Common myeloid progenitor, CD34-positive (primary cell): ENCODE results near the gene AP1M1.

Source experiments
- CTCF ChIA-PET: fragments of 350-600 bp; sonication (Branson Sonifier 250); formaldehyde crosslinking; loops from one replicate; lab custom pipeline; 2021; ENCODE audit warnings: antibody characterized with exemption; lab: Charles Lee
- POLR2A ChIA-PET: fragments of 350-600 bp; sonication (Branson Sonifier 250); formaldehyde crosslinking; loops from one replicate; lab custom pipeline; 2021; ENCODE audit warnings: antibody characterized with exemption; lab: Charles Lee
- DNase-seq, 3 donors: peaks; one replicate each; pipeline versions ENCODE4 v3.0.0 to v3.0.0-alpha.2; 2013
- H3K27ac ChIP-seq, 2 experiments: 1 replicate in 1 of 2; 2 replicates in 1 of 2; pipeline ENCODE4 v1.7.0; 2013; ENCODE audit warnings: inconsistent platforms in 2 of 2, low read length in 2 of 2, mild to moderate bottlenecking in 2 of 2, low read depth in 1 of 2, moderate library complexity in 1 of 2; ENCODE audit not compliant: severe bottlenecking in 2 of 2, insufficient read depth in 1 of 2, poor library complexity in 1 of 2
- H3K27me3 ChIP-seq, 5 experiments: replicated peaks in 2 of 5; 1 replicate in 3 of 5; 2 replicates in 2 of 5; pipeline versions ENCODE4 v1.6.1 to v1.7.0; 2013; ENCODE audit warnings: low read length in 4 of 5, mild to moderate bottlenecking in 2 of 5, moderate library complexity in 2 of 5, inconsistent platforms in 1 of 5; ENCODE audit not compliant: insufficient read depth in 5 of 5, control insufficient read depth in 4 of 5
- H3K36me3 ChIP-seq, 4 experiments: 1 replicate in 2 of 4; 2 replicates in 2 of 4; pipeline versions ENCODE4 v1.6.1 to v1.7.0; 2013; ENCODE audit warnings: low read length in 3 of 4, control low read depth in 1 of 4, mild to moderate bottlenecking in 1 of 4; ENCODE audit not compliant: control insufficient read depth in 4 of 4, insufficient read depth in 4 of 4
- H3K4me1 ChIP-seq, 4 experiments: 1 replicate in 3 of 4; 2 replicates in 1 of 4; pipeline versions ENCODE4 v1.6.1 to v1.7.1; 2013; ENCODE audit warnings: low read length in 3 of 4, mild to moderate bottlenecking in 3 of 4, control low read depth in 1 of 4, inconsistent platforms in 1 of 4, moderate library complexity in 1 of 4; ENCODE audit not compliant: control insufficient read depth in 4 of 4, insufficient read depth in 4 of 4; ENCODE audit errors: control extremely low read depth in 1 of 4
- H3K4me3 ChIP-seq, 7 experiments: 1 replicate in 4 of 7; 2 replicates in 3 of 7; pipeline versions ENCODE4 v1.5.1 to v1.7.0; 2013; ENCODE audit warnings: mild to moderate bottlenecking in 7 of 7, low read length in 6 of 7, moderate library complexity in 6 of 7, inconsistent platforms in 2 of 7, low read depth in 2 of 7, control low read depth in 1 of 7; ENCODE audit not compliant: insufficient read depth in 4 of 7, control insufficient read depth in 1 of 7; ENCODE audit errors: extremely low read depth in 1 of 7
- H3K9me3 ChIP-seq, 5 experiments: 1 replicate in 4 of 5; 2 replicates in 1 of 5; pipeline versions ENCODE4 v1.6.1 to v1.7.1; 2013; ENCODE audit warnings: low read length in 4 of 5, mild to moderate bottlenecking in 2 of 5, inconsistent platforms in 1 of 5, low read depth in 1 of 5, moderate library complexity in 1 of 5; ENCODE audit not compliant: control insufficient read depth in 4 of 5, insufficient read depth in 2 of 5; ENCODE audit errors: control extremely low read depth in 1 of 5
- WGBS: methylation state at CpG from one replicate; pipeline ENCODE4 v1.1.5; 2013; ENCODE audit not compliant: insufficient coverage; 5-methylcytosine and 5-hydroxymethylcytosine counted together

Gene AP1M1

GRCh38 chr19:16157601-16158000 lies 40.1 kb upstream of the AP1M1 start:
- Histone ChIP-seq H3K9me3 (no peaks in the 10 kb centered on the region), H3K27ac (peak overlapping the region in 1 of 2 experiments; percentile 54), H3K36me3 (peaks cover 21 to 58% (median 45%) of the 10 kb centered on the region in 4 experiments), H3K4me3 (no peak overlapping the region), H3K27me3 (no peaks in the 10 kb centered on the region), H3K4me1 (peaks cover 0 to 42% (median 33%) of the 10 kb centered on the region in 4 experiments)
- ChIA-PET CTCF (interaction anchor here (1.2 to 3.6 kb wide), 3 partner anchors 8 to 16 kb away, joined by 3 to 13 read pairs (median 4); no protein-coding TSS in a partner anchor), POLR2A (no interaction called here)
- 100% methylated on average over 3 of the region's 10 CpGs for WGBS
- DNase-seq = no peak

DNA sequence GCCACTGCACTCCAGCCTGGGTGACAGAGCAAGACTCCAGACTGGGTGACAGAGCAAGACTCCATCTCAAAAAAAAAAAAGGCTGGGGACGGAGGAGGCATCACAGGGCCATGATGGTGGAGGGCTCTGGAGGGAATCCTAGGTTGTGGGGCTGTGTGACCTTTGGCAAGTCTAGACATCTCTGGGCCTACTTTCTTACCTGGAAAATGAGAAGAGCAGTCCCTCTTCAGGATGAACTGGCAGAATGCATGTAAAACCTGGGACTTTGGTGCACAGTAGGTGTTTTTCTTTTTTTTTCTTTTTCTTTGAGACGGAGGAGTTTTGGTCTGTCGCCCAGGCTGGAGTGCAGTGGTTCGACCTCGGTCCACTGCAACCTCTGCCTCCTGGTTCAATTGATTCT lies 38.1 kb upstream of the AP1M1 start:
- H3K36me3 ChIP-seq = peaks cover 14 to 37% (median 26%) of the 10 kb centered on the region in 4 experiments
- ChIA-PET CTCF (interaction anchor here (1.1 to 3.6 kb wide), 2 partner anchors 10 to 42 kb away, joined by 3 to 13 read pairs; no protein-coding TSS in a partner anchor), POLR2A (interaction anchor here (0.6 to 1.0 kb wide), 2 partner anchors 10 to 1566 kb away, joined by 3 to 5 read pairs; no protein-coding TSS in a partner anchor)
- H3K4me1 ChIP-seq = peaks cover 0 to 23% (median 18%) of the 10 kb centered on the region in 4 experiments
- no peak overlapping the region for H3K4me3 ChIP-seq
- WGBS = 100% methylated on average over 3 of the region's 5 CpGs
- H3K27me3 ChIP-seq = no peaks in the 10 kb centered on the region
- no peaks in the 10 kb centered on the region for H3K9me3 ChIP-seq
- DNase-seq = no peak
- H3K27ac ChIP-seq = no peak overlapping the region

DNA sequence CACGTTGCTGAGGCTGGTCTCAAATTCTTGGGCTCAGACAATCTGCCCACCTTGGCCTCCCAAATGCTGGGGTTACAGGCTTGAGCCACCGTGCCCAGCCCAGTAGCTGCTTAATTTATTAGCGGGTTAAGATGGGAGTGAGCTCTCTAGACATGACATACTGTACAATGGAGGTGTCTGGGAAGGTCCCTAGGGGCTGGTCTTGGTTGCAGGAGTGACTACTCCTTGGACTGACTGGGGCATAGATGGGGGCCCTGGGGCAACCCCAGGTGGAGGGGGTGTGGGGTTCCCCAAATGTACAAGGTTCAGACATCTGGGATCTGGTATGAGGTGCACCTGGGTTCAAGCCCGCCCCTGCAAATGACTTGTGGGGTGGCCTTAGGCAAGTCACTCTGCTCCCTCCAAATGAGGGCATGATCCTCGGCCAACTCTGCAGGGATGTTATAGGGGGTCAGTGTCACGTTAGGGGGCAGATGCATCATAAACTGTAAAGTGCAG lies 37.2 kb upstream of the AP1M1 start:
- DNase-seq = no peak
- Histone ChIP-seq H3K4me3 (no peak overlapping the region), H3K36me3 (peaks cover 9 to 29% (median 21%) of the 10 kb centered on the region in 4 experiments)

DNA sequence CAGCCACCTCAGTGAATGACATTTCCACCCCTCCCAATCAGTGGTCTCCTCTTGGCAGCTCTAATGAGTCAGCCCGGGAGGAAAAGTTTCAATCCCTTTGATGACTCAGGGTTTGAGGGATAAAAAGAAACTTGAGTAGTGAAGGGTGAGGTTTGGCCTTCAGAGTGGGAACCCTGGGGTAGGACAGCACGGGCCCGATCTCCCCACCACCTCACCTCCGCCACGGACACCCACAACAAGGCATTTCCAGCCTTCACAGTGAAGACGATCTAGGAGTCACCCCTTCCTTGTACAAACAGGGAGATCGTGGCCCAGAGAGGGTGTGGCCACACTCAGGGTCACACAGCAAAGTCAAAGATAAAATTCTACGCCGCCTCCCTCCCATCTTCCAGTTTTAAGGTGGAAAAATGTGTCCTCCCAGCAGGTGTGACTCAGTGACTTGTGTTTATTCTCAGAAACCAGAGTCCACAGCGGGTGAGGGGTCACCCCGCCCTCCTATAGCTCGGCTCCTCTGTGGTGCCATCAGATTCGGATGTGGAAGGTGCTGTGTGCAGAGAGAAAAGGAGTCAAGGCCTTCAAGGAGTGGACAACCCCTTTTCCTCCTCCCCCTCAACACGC lies 36.7 kb upstream of the AP1M1 start:
- POLR2A ChIA-PET = interaction anchor here (1.1 kb wide), 1 partner anchor 9 kb away, joined by 5 read pairs; no protein-coding TSS in a partner anchor
- no peak overlapping the region for H3K27ac ChIP-seq
- peaks cover 0 to 9% (median 5%) of the 10 kb centered on the region in 4 experiments for H3K4me1 ChIP-seq
- H3K4me3 ChIP-seq = no peak overlapping the region
- CTCF ChIA-PET = interaction anchor here (0.7 to 3.3 kb wide), 4 partner anchors 11 to 74 kb away, joined by 3 to 9 read pairs (median 4); partner anchors contain the start of gene CIB3
- 81% methylated on average over 9 of the region's 14 CpGs for WGBS
- DNase-seq = peak in 2 of 3 donors; percentile 32 to 45
- peaks cover 9 to 23% (median 16%) of the 10 kb centered on the region in 4 experiments for H3K36me3 ChIP-seq
- no peaks in the 10 kb centered on the region for H3K27me3 ChIP-seq
- H3K9me3 ChIP-seq = no peaks in the 10 kb centered on the region

More for the DNA sequence above, 37.2 kb upstream of the AP1M1 start:
- Histone ChIP-seq H3K27me3 (no peaks in the 10 kb centered on the region), H3K4me1 (peaks cover 0 to 15% (median 10%) of the 10 kb centered on the region in 4 experiments), H3K9me3 (no peaks in the 10 kb centered on the region), H3K27ac (no peak overlapping the region)
- CTCF ChIA-PET = interaction anchor here (1.1 to 3.3 kb wide), 3 partner anchors 12 to 73 kb away, joined by 3 to 9 read pairs (median 5); partner anchors contain the start of gene CIB3
- POLR2A ChIA-PET = interaction anchor here (1.1 kb wide), 1 partner anchor 9 kb away, joined by 5 read pairs; no protein-coding TSS in a partner anchor
- WGBS = 99% methylated on average over 5 of the region's 6 CpGs

DNA sequence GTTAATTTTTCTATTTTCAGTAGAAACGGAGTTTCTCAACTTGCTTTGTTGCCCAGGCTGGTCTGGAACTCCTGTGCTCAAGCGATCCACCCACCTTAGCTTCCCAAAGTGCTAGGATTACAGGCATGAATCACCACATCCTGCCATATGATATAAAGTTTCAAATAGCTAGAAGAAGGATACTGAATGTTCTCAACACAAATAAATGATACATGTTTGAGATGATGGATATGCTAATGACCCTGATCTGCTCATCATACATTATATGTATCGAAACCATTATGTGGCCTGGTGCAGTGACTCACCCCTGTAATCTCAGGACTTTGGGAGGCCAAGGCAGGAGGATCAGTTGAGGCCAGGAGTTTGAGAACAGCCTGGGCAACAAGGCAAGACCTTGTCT lies 35.9 kb upstream of the AP1M1 start:
- Histone ChIP-seq H3K9me3 (no peaks in the 10 kb centered on the region), H3K4me1 (peaks cover 0 to 9% (median 4%) of the 10 kb centered on the region in 4 experiments), H3K4me3 (no peak overlapping the region), H3K27ac (no peak overlapping the region), H3K36me3 (peaks cover 6 to 16% (median 11%) of the 10 kb centered on the region in 4 experiments), H3K27me3 (no peaks in the 10 kb centered on the region)
- no CpG with 5 or more reads among the region's 3 CpGs for WGBS
- peak in 2 of 3 donors; percentile 25 to 43 for DNase-seq
- POLR2A ChIA-PET = interaction anchor here (1.1 kb wide), 1 partner anchor 8 kb away, joined by 5 read pairs; no protein-coding TSS in a partner anchor
- CTCF ChIA-PET = interaction anchor here (0.6 to 3.3 kb wide), 5 partner anchors 9 to 313 kb away, joined by 3 to 9 read pairs (median 4); partner anchors contain the start of gene CIB3

- no peak for DNase-seq
- 94% methylated on average over 12 of the region's 13 CpGs for WGBS
These were observed 33.4 kb upstream of the AP1M1 start for GRCh38 chr19:16164222-16164890.

More at GRCh38 chr19:16164222-16164890, 33.4 kb upstream of the AP1M1 start:
- Histone ChIP-seq H3K27ac (no peak overlapping the region), H3K4me3 (no peak overlapping the region), H3K27me3 (no peaks in the 10 kb centered on the region), H3K4me1 (peaks cover 0 to 24% (median 21%) of the 10 kb centered on the region in 4 experiments), H3K36me3 (no peaks in the 10 kb centered on the region), H3K9me3 (peaks cover 0 to 4% (median 0%) of the 10 kb centered on the region in 5 experiments)
- CTCF ChIA-PET = interaction anchor here (1.0 to 1.8 kb wide), 3 partner anchors 9 to 17 kb away, joined by 3 to 5 read pairs (median 4); no protein-coding TSS in a partner anchor
- POLR2A ChIA-PET = no interaction called here
